HG02678 (cell line): ENCODE data around the gene GLYR1.

Experiments
- ATAC-seq: cut with Tn5 transposase; IDR thresholded peaks from one replicate; pipeline ENCODE4 v1.9.1; 2021; ENCODE audit warnings: mild to moderate bottlenecking, moderate library complexity; ENCODE audit not compliant: unreplicated experiment

The GLYR1 gene

GRCh38 chr16:4766875-4767628, 80.0 kb downstream of the GLYR1 start, which contains the start of gene ZNF500:
ZNF500 (minus strand) TSS chr16:4767162; CDS start chr16:4765978, 1,184 bp downstream.
- peak; percentile 84 for ATAC-seq

GRCh38 chr16:4765511-4766474, 81.3 kb downstream of the GLYR1 start:
- ATAC-seq: no peak

GRCh38 chr16:4763791-4764190, 83.3 kb downstream of the GLYR1 start:
- no peak for ATAC-seq

GRCh38 chr16:4762205-4762604, 84.9 kb downstream of the GLYR1 start:
- no peak for ATAC-seq

GRCh38 chr16:4760221-4760910, 86.7 kb downstream of the GLYR1 start:
- no peak for ATAC-seq

- ATAC-seq: no peak
These were observed 91.4 kb downstream of the GLYR1 start for GRCh38 chr16:4755687-4756086.

- no peak for ATAC-seq
These were observed 92.2 kb downstream of the GLYR1 start for GRCh38 chr16:4754865-4755264.

GRCh38 chr16:4753227-4753626, 93.9 kb downstream of the GLYR1 start:
- ATAC-seq: no peak
